HEK293 (cell line): ENCODE data around the gene EIF2B5.

Experiments
- CTCF ChIP-seq: fragments of 450-650 bp; formaldehyde crosslinking; IDR thresholded peaks from 2 replicates; pipeline ENCODE4 v1.5.1; 2016; ENCODE audit warnings: missing biosample characterization, missing genetic modification characterization
- INSM2 ChIP-seq: fragments of 450-650 bp; formaldehyde crosslinking; IDR thresholded peaks from 2 replicates; pipeline ENCODE4 v1.5.1; 2016; ENCODE audit warnings: missing biosample characterization, missing genetic modification characterization
- KLF7 ChIP-seq: fragments of 450-650 bp; formaldehyde crosslinking; IDR thresholded peaks from 2 replicates; pipeline ENCODE4 v1.5.1; 2016; ENCODE audit warnings: missing biosample characterization, missing genetic modification characterization, borderline replicate concordance
- MYNN ChIP-seq: fragments of 450-650 bp; formaldehyde crosslinking; IDR thresholded peaks from 2 replicates; pipeline ENCODE4 v1.5.1; 2016; ENCODE audit warnings: missing biosample characterization, missing genetic modification characterization, borderline replicate concordance
- SETDB1 ChIP-seq: IDR thresholded peaks from one replicate; pipeline ENCODE4 v1.6.1; 2017; ENCODE audit warnings: mild to moderate bottlenecking, low read length, moderate library complexity, mixed read lengths; ENCODE audit not compliant: insufficient read length
- TSHZ1 ChIP-seq: fragments of 450-650 bp; formaldehyde crosslinking; IDR thresholded peaks from 2 replicates; pipeline ENCODE4 v1.5.1; 2016; ENCODE audit warnings: missing biosample characterization, missing genetic modification characterization, borderline replicate concordance
- ZNF664 ChIP-seq: fragments of 450-650 bp; formaldehyde crosslinking; IDR thresholded peaks from 2 replicates; pipeline ENCODE4 v1.5.1; 2016; ENCODE audit warnings: missing biosample characterization, missing genetic modification characterization

DNA sequence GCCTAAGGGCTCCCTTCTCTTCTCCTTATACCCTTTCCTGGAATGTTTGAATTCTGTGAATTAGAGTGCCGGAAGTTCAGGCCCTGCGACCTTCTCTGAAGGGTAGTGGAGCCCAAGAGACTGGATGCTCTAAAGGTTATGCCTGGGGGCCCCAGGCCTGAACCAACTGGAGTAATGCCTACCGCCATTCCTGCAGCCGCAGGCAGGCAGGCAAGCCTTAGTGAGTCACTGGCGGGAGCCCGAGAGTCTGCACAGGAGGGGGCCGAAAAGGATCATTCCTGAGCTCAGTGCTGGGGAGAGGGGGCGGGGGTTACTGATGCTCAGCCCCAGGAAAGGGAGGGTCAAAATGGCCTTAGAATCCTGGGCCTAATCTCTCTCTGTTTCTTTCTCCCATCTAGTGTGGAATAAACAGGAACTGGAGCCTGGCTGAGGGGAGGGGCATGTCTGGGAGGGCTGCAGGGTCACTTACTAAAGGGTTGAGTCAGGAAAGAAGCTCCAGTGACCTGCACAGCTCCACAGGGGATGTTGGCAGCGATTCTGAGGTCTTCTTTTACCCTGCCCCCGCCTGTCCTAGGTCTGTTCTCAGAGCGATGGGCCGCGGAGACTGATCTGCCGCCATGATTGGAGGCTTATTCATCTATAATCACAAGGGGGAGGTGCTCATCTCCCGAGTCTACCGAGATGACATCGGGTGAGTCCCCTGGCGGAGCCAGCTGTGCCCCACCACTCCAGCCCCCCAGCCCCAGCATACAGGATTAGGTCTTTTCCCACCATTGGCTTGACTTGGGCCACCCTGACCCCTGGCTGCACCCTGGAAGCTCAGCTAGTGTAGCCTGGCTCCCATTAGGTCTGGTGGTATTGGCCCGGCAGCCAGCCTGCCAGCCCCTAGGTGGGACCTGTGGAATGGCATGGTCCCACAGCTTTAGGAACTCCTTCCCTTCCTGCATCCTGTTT is 41.5 kb downstream of the EIF2B5 start:
- TF ChIP-seq CTCF (tag by site-specific recombination) (no peak), SETDB1 (no peak), KLF7 (tag by site-specific recombination) (no peak), MYNN (tag by site-specific recombination) (no peak), TSHZ1 (tag by site-specific recombination) (no peak), INSM2 (peak; percentile 82), ZNF664 (no peak)
